ENCODE measurements around the gene NOP56.

Gene NOP56

GRCh38 chr20:2651772-2652723 lies at the start of gene NOP56:
Gene NOP56, plus strand, starts transcription at chr20:2652632. Its CDS starts 29 bp downstream, at chr20:2652661.
- peak; percentile 96 for DNase-seq

DNA sequence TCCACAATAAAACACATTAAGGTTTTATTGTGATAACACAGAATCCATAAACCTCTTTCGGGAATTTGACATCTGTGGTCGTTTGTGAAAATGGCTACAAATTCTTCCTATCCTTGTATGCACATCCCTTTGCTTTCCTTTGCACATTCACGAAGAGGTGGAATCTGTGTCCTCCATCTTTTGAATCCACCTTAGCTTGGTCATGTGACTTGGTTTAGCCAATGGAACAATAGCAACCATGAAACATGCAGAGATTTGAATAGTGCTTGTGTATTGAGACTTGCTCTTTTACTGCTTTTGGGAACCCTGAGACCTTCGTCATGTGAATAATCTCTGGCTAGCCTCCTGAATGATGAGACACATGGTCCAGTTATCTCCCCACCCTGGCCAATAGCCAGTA lies 49.7 kb upstream of the NOP56 start:
- no peak for DNase-seq

DNA sequence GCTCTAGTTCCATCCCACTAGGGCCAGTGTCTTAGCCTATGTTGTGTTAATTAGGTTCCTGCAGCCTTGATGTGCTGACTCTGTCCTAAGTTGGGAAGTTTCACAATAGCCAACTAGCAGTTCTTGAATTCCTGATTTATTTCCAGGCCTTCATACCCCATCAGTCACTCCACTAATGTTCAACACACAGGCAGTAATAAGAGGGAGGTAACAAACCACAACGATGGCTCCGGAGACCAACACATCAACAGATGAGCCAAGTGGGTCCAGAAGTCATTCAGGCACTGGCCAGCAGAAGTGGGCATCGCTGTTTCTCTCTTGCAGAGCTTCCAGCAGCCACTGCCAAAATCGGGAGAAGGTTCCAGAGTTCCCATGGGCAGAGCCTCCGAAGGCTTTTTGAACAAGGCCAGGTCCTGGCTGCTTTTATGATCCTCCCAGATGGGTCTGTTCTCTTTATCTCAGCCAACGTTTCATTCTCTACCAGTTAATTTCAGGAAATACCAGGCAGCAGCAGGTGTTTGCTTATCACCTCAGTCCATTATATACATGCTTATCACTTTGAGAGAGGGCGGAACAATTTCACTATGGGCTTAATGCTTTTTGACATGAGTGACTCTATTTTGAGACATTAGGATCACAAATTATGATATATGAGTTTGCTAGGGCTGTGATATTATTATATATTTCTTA lies 48.5 kb upstream of the NOP56 start:
- DNase-seq = peak; percentile 32

- peak; percentile 26 for DNase-seq
Measured at GRCh38 chr20:2604506-2604835, 48.0 kb upstream of the NOP56 start.

DNA sequence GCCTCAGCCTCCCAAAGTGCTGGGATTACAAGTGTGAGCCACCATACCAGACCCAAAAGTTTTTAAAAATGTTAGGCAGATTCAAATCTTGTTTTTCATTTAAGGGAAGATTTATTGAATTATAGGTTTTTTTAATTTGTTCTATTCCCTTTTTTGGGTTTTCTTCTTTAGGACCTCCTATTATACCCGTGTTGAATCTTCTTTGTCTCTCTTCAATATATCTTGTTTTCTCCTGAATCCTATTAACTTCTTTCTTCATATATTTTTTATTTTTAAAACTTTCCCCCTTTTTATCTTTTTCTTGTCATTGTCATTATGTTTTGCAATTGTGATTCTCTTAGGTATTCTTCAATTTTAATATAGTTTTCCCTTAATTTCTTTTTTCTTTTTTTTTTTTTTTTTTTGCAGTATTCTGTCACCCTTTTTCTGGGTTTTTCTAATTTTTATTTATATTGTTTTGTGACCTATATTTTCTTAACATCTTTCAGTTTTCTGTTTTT lies 45.9 kb upstream of the NOP56 start:
- no peak for DNase-seq

- DNase-seq = no peak
Measured at GRCh38 chr20:2610326-2610725, 42.1 kb upstream of the NOP56 start.

- DNase-seq = peak; percentile 19
Measured at GRCh38 chr20:2610941-2611720, 41.3 kb upstream of the NOP56 start.

- DNase-seq = no peak
Measured at GRCh38 chr20:2612073-2612472, 40.4 kb upstream of the NOP56 start.

- DNase-seq = no peak
Measured at GRCh38 chr20:2616634-2617033, 35.8 kb upstream of the NOP56 start.

DNA sequence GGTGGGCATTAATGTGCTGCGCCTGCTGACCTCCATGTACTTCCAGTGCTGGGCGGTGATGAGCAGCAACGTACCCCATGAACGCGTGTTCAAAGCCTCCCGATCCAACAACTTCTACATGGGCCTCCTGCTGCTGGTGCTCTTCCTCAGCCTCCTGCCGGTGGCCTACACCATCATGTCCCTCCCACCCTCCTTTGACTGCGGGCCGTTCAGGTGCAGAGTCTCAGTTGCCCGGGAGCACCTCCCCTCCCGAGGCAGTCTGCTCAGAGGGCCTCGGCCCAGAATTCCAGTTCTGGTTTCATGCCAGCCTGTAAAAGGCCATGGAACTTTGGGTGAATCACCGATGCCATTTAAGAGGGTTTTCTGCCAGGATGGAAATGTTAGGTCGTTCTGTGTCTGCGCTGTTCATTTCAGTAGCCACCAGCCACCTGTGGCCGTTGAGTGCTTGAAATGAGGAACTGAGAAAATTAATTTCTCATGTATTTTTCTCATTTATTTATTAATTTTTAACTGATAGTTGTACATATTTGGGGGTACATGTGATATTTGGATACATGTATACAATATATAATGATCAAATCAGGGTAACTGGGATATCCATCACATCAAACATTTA lies 35.2 kb upstream of the NOP56 start:
- no peak for DNase-seq

- DNase-seq = no peak
Measured at GRCh38 chr20:2618815-2619214, 33.6 kb upstream of the NOP56 start.

DNA sequence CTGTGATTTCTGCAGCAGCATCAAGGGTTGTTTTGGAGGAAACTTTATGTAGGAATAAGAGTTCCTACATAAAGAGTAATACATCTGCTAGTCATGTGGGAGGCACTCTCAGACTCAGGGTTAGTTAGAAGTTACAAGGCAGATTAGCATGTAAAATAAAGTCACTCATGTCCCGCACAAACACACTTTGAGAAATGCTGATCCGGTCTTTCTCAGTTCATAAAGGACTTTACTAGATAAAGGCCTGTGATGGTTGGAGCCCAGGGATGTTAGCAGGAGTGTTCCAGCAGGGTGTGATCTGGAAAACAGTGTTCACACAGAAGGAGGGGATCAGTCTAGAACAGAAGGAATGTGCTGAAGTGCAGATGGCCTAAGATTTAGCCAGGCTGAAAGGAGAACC lies 33.1 kb upstream of the NOP56 start:
- DNase-seq = no peak

- no peak for DNase-seq
Measured at GRCh38 chr20:2619961-2620595, 32.4 kb upstream of the NOP56 start.

DNA sequence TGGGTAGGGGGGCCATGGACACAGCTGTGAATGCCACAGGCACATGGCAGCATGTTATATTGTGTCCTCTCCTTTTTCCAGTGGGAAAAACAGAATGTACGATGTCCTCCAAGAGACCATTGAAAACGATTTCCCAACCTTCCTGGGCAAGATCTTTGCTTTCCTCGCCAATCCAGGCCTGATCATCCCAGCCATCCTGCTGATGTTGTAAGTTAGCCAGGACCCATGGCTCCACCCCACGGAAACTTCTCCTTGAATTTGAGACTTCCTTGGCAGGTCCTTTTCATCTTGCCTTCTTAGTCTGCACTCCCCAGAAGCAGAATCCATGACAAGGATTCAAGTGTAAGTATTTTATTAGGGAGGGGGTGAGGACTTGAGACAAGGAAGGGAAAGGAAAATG lies 28.2 kb upstream of the NOP56 start:
- DNase-seq = no peak

GRCh38 chr20:2625062-2625461 lies 27.4 kb upstream of the NOP56 start:
- no peak for DNase-seq

GRCh38 chr20:2626853-2627541 lies 25.4 kb upstream of the NOP56 start:
- no peak for DNase-seq

DNA sequence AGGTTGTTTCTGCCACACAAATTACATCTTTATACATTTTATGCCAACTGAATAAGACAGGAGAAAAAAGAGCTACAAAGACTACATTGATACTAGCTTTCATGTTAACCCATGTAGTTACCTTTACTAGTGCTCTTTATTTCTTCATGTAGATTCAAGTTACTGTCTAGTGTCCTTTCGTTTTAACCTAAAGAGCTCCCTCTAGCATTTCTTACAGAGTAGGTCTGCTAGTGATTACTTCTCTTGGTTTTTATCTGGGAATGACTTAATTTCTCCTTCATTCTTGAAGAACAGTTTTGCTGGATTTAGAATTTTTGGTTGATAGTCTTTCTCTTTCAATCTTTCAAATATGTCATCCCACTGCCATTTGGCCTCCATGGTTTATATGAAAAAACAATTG lies 21.2 kb upstream of the NOP56 start:
- no peak for DNase-seq

- no peak for DNase-seq
Measured at GRCh38 chr20:2633381-2633780, 19.1 kb upstream of the NOP56 start.

DNA sequence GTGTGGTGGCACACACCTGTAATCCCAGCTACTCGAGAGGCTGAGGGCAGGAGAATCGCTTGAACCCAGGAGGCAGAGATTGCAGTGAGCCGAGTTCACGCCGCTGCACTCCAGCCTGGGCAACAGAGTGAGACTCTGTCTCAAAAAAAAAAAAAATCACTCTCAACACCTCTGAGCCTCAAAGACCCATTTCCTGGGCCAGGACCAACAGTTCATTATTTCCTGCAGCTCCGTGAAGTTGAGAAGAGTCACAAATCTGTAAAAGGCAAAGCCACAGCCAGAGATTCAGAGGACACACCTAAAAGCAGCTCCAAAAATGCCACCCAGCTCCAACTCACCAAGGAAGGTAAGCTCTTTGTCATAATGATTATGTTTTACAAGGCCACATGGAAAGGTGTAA lies 15.2 kb upstream of the NOP56 start:
- DNase-seq = no peak

DNA sequence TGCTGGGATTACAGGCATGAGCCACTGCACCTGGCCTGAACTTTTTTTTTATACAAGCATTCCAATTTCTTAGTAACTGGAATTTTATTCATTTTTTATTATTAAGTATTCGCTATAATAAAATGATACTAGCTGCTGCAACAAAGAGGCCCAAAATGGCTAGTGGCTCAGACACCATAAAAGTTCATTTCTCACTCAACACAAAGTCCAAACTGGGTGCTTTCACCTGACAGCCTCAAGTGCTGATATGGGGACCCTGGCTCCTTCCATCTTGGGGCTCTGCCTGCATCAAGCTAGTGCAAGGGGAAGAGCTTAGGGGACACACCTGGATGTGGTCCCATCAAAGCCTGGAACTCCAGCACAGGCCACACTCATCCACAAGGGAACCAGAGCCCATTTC lies 12.2 kb upstream of the NOP56 start:
- DNase-seq = no peak

DNA sequence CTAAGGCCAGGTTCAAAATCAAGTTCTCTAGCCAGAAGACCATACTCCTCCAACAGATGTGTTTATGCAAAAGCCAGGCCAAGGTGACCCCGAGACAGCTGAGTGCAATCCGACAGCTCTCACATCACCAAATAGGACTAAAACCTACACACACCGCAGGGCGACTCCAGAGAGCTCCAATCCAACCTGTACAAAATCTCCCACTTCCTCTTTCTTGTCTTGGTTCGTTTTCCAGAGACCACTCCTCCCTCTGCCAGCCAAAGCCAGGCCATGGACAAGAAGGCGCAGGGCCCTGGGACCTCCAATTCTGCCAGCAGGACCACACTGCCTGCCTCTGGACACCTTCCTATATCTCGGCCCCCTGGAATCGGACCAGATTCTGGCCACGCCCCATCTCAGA lies 11.5 kb upstream of the NOP56 start:
- DNase-seq = no peak

- no peak for DNase-seq
Measured at GRCh38 chr20:2643708-2644107, 8.7 kb upstream of the NOP56 start.
